SK-N-SH (cell line): Measurements from ENCODE around the gene AXIN1.

Source experiments
- CTCF ChIP-seq: fragments of 200-600 bp; sonication (generic); IDR thresholded peaks from 2 replicates; pipeline ENCODE4 v1.6.1; 2017; ENCODE audit warnings: antibody characterized with exemption, mild to moderate bottlenecking, moderate library complexity
- FOXM1 ChIP-seq: IDR thresholded peaks from 2 replicates; pipeline ENCODE4 v1.4.0; 2012; ENCODE audit warnings: low read depth, mild to moderate bottlenecking
- NRF1 ChIP-seq: IDR thresholded peaks from 2 replicates; pipeline ENCODE4 v1.6.1; 2012; ENCODE audit warnings: low read depth, mild to moderate bottlenecking, low read length
- POLR2AphosphoS5 ChIP-seq: IDR thresholded peaks from 2 replicates; pipeline ENCODE4 v1.6.1; 2012; ENCODE audit warnings: low read depth, low read length
- RCOR1 ChIP-seq: fragments of 150-350 bp; IDR thresholded peaks from 2 replicates; pipeline ENCODE4 v1.6.1; 2017; ENCODE audit warnings: antibody characterized with exemption, low read length
- REST ChIP-seq: IDR thresholded peaks from 2 replicates; pipeline ENCODE4 v1.6.1; 2012; ENCODE audit warnings: mild to moderate bottlenecking, low read depth, low read length, moderate library complexity
- RXRA ChIP-seq: IDR thresholded peaks from 2 replicates; pipeline ENCODE4 v1.4.0; 2012; ENCODE audit warnings: low read depth, mild to moderate bottlenecking, borderline replicate concordance
- TAF1 ChIP-seq: IDR thresholded peaks from 2 replicates; pipeline ENCODE4 v1.6.1; 2012; ENCODE audit warnings: low read depth, mild to moderate bottlenecking, low read length, moderate library complexity, borderline replicate concordance
- TCF12 ChIP-seq: IDR thresholded peaks from 2 replicates; pipeline ENCODE4 v1.4.0; 2012
- USF2 ChIP-seq: fragments of 150-350 bp; IDR thresholded peaks from 2 replicates; pipeline ENCODE4 v1.6.1; 2017; ENCODE audit warnings: antibody characterized with exemption, low read length, low read depth, borderline replicate concordance

- no peak for TF ChIP-seq CTCF
- no peak for TF ChIP-seq RXRA
- TF ChIP-seq POLR2AphosphoS5, result no peak
- TF ChIP-seq NRF1, result no peak
- no peak for TF ChIP-seq TAF1
- no peak for TF ChIP-seq REST
- no peak for TF ChIP-seq RCOR1
- no peak for TF ChIP-seq USF2
- TF ChIP-seq TCF12, result no peak
- no peak for TF ChIP-seq FOXM1
Measured at GRCh38 chr16:320206-320605, 32.3 kb downstream of the AXIN1 start.
